Measurements from ENCODE around the gene PTCH2. TPM values are rescaled to one million over a fixed set of nuclear protein-coding genes. Genes with fewer than 3 reads are reported as not detected.
A peak's percentile ranks its signal among the peaks of the same experiment; 100 is the strongest.
"Not testable (repeated sequence)": the region's sequence is repeated elsewhere in the genome, so short reads cannot be mapped to it uniquely, and the experiment has no call there.

PTCH2 gene
- total RNA-seq, 2 experiments from 2014 or later, result 0.94 to 1.0 TPM

DNA sequence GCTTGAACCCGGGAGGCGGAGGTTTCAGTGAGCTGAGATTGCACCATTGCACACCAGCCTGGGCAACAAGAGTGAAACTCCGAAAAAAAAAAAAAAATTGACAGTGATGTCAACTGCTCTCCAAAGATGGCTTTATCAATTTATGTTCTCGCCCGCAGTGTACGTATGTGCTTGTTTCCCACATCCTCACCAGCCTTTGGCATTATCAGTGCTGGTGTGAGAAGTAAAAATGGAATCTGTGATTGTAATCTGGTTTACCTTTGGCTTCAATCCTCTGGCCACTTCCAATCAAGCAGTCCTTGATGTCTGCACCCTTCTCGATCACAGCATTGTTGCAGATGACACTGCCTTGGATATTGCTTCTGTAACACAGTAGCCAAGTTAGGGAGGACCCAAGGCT lies 14.4 kb upstream of the PTCH2 start:
- Mint-ChIP-seq H3K27me3 (ENCODE audit: low read depth) (no peaks in the 10 kb centered on the region), H3K9me3 (no peaks in the 10 kb centered on the region), H3K4me3 (no peak overlapping the region), H3K4me1 (ENCODE audit: low read depth) (no peaks in the 10 kb centered on the region), H3K36me3 (ENCODE audit: low read depth) (peaks cover 26% of the 10 kb centered on the region), H3K27ac (no peak overlapping the region)
- CTCF ChIA-PET, result no interaction called here
- no peak for DNase-seq
- intact Hi-C loops (cut with micrococcal nuclease), result no loop called here

DNA sequence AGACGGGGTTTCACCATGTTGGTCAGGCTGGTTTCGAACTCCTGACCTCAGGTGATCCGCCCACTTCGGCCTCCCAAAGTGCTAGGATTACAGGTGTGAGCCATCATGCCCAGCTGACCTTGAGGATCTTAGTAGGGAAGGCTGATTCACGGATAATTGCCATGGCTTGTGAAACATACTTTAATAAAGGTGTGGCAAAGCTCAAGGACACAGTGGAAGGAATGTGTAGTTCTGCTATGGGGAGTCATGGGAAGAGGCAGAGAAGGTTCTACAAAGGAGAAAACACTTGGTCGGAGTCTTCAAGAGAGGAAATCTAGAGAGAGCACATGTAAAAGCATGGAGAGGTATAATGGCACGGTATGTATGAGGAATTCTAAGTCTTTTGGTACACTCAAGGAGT lies 12.7 kb upstream of the PTCH2 start:
- Mint-ChIP-seq H3K36me3 (ENCODE audit: low read depth) (peaks cover 27% of the 10 kb centered on the region), H3K4me1 (ENCODE audit: low read depth) (no peaks in the 10 kb centered on the region), H3K27ac (no peak overlapping the region), H3K4me3 (no peak overlapping the region), H3K9me3 (no peaks in the 10 kb centered on the region), H3K27me3 (ENCODE audit: low read depth) (no peaks in the 10 kb centered on the region)
- intact Hi-C loops (cut with micrococcal nuclease), result no loop called here
- DNase-seq, result no peak
- CTCF ChIA-PET, result no interaction called here

DNA sequence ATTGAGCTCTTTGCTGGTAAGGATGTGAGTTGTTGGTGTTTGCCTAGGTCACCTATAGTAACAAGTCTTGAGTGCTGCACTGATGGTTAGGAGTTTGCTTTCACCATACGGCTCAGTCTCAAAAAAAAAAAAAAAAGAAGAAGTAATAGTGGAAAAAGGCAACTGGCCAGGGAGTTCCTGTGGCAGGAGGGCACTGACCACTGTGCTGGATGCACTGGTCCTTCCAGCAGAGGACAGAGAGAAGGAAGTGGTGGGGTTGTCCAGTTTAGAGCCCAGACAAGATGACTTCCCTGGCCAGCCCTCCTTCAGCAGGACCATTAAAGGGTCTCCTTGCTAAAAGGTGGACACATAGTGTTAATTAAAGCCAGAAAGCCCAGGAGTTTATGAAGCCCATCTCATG lies 11.9 kb upstream of the PTCH2 start:
- Mint-ChIP-seq H3K4me3 (no peak overlapping the region), H3K36me3 (ENCODE audit: low read depth) (peaks cover 35% of the 10 kb centered on the region), H3K27me3 (ENCODE audit: low read depth) (no peaks in the 10 kb centered on the region), H3K27ac (no peak overlapping the region), H3K9me3 (no peaks in the 10 kb centered on the region), H3K4me1 (ENCODE audit: low read depth) (peaks cover 4% of the 10 kb centered on the region)
- DNase-seq, result no peak
- CTCF ChIA-PET, result interaction anchor here (0.6 kb wide), 1 partner anchor 123 kb away, joined by 5 read pairs; no protein-coding TSS in a partner anchor
- intact Hi-C loops (cut with micrococcal nuclease), result no loop called here

DNA sequence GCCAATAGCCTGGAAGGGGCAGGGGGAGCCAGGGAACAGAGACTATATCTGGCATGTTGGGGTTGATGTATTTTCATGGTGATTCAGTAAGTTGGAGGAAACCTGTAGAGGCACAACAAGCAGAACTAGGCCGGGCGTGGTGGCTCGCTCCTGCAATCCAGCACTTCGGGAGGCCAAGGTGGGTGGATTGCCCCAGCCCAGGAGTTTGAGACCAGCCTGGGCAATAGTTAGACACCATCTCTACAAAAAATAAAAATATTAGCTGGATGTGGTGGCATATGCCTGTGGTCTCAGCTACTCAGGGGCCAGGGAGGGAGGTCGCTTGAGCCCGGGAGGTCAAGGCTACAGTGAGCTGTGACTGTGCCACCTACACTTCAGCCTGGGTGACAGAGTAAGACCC lies 10.1 kb upstream of the PTCH2 start:
- Mint-ChIP-seq H3K4me3 (no peak overlapping the region), H3K36me3 (ENCODE audit: low read depth) (peaks cover 46% of the 10 kb centered on the region), H3K9me3 (no peaks in the 10 kb centered on the region), H3K27ac (no peak overlapping the region), H3K27me3 (ENCODE audit: low read depth) (no peaks in the 10 kb centered on the region), H3K4me1 (ENCODE audit: low read depth) (peaks cover 14% of the 10 kb centered on the region)
- intact Hi-C loops (cut with micrococcal nuclease), result no loop called here
- DNase-seq, result no peak
- CTCF ChIA-PET, result interaction anchor here (0.6 kb wide), 1 partner anchor 739 kb away, joined by 3 read pairs; no protein-coding TSS in a partner anchor

DNA sequence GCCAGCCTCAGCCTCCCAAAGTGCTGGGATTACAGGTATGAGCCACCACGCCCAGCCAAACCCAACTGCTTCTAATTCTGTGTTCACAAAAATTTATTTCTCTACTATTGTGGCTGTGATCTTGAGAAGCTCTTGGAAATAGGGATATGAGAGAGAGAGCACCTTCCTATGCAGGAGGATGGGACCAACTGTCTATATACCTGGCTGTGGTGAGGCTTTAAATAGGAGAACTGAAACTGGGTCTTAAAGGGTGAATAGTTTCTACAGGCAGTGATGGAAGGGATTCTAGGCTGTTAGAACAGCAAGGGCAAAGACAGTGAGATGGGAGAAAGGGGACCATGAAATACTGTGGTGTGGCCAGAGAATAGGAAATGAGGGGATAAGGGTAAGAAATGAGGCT lies 8.3 kb upstream of the PTCH2 start:
- Mint-ChIP-seq H3K9me3 (no peaks in the 10 kb centered on the region), H3K4me3 (no peak overlapping the region), H3K27ac (no peak overlapping the region), H3K27me3 (ENCODE audit: low read depth) (no peaks in the 10 kb centered on the region), H3K36me3 (ENCODE audit: low read depth) (peaks cover 38% of the 10 kb centered on the region), H3K4me1 (ENCODE audit: low read depth) (peaks cover 14% of the 10 kb centered on the region)
- intact Hi-C loops (cut with micrococcal nuclease), result no loop called here
- DNase-seq, result no peak
- CTCF ChIA-PET, result no interaction called here

DNA sequence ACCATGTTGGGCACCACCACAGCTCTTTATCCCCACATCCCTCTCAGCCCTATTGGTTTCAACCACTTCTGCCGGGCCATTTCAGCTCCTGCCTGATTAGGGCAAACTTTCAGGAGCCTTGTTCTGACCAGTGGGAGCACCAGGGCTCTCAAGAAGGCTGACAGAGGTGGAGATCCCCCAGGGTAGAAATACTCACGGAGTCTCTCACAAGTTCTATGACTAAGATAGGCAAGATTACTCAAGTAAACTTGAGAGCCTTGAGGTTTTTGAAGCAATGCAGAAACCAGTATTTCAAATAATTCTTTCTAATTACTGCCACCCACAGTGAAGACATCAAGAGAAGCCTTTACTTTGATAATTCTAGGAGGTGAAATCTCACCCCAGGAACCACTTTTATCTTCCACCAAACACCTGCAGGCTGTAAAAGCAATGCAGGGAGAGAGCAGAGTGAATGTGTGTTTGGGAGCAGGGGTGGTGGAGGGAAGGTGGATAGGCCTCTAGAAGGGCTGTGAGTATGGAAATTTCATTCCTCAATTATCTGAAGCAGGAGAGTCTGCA lies 6.6 kb upstream of the PTCH2 start:
- DNase-seq, result peak; percentile 46
- Mint-ChIP-seq H3K4me1 (ENCODE audit: low read depth) (peaks cover 14% of the 10 kb centered on the region), H3K9me3 (peaks cover 2% of the 10 kb centered on the region), H3K27ac (peak overlapping the region; percentile 47), H3K4me3 (no peak overlapping the region), H3K27me3 (ENCODE audit: low read depth) (no peaks in the 10 kb centered on the region), H3K36me3 (ENCODE audit: low read depth) (peaks cover 40% of the 10 kb centered on the region)
- intact Hi-C loops (cut with micrococcal nuclease), result no loop called here
- CTCF ChIA-PET, result interaction anchor here (0.5 to 1.6 kb wide), 5 partner anchors 13 to 312 kb away, joined by 3 to 5 read pairs (median 4); no protein-coding TSS in a partner anchor

DNA sequence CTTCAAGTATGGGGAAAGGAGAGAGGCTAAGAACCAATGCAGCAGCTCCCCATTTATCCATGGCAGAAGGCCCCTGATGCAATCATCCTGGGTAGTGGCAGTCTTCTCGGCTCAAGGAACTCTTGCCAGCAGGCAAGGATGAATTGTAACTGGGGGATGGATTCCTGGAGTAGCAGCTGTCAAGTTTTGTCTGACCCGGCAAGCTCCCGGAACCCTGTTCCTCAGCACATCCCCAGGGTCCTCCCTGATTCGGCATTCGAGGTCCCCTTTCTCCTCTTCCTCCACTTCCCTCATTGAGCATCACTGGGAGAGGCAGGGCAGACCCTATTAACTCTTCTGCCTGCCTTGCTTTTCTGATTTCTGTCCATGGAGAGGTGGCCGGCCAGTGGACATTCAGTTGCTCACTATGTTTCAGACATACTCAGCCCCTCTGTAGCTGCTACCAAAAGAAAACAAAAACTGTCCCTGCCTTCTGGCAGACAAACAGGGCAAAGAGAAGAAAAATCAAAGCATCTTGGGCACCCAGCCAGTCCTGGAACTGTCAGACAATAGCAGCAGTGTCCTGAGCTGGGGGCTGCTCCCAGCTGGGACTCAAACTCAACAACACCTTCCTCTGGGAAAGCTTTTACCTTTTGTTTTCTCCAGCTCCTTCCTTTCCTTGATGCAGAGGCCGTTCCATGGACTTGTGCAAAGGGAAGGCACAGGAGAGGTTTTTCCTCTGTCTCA lies 5.6 kb upstream of the PTCH2 start:
- peaks cover 14% of the 10 kb centered on the region for H3K4me1 Mint-ChIP-seq (ENCODE audit: low read depth)
- peaks cover 39% of the 10 kb centered on the region for H3K36me3 Mint-ChIP-seq (ENCODE audit: low read depth)
- no peak for DNase-seq
- peaks cover 2% of the 10 kb centered on the region for H3K9me3 Mint-ChIP-seq
- H3K27me3 Mint-ChIP-seq (ENCODE audit: low read depth), result peaks cover 3% of the 10 kb centered on the region
- CTCF ChIA-PET, result interaction anchor here (0.6 to 1.2 kb wide), 3 partner anchors 12 to 34 kb away, joined by 4 to 7 read pairs (median 5); no protein-coding TSS in a partner anchor
- intact Hi-C loops (cut with micrococcal nuclease), result no loop called here
- no peak overlapping the region for H3K4me3 Mint-ChIP-seq
- peak overlapping the region; percentile 13 for H3K27ac Mint-ChIP-seq

DNA sequence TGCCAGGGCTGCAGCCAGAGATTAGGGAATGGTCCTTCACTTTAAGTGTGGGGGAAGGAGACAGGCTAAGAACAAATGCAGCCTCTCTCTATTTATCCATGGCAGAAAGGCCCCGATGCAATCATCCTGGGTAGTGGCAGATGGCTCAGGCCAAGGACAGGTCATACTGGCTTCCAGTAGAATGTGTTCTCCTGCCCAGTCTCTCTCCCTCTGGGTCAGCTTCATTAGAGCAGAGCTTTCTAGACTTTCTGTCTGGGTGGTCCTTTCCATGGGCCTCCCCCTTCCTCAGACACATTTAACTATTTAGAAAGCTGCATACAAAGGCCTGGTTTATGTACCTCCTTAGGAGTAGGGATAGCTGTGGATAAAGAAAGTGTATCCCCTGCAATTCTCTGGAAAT lies 4.8 kb upstream of the PTCH2 start:
- intact Hi-C loops (cut with micrococcal nuclease), result no loop called here
- Mint-ChIP-seq H3K4me1 (ENCODE audit: low read depth) (peaks cover 14% of the 10 kb centered on the region), H3K36me3 (ENCODE audit: low read depth) (peaks cover 33% of the 10 kb centered on the region), H3K4me3 (no peak overlapping the region), H3K9me3 (peaks cover 2% of the 10 kb centered on the region), H3K27me3 (ENCODE audit: low read depth) (peaks cover 3% of the 10 kb centered on the region), H3K27ac (no peak overlapping the region)
- CTCF ChIA-PET, result interaction anchor here (0.7 to 1.2 kb wide), 2 partner anchors 11 to 48 kb away, joined by 3 to 7 read pairs; partner anchors contain the start of gene PLK3
- no peak for DNase-seq

DNA sequence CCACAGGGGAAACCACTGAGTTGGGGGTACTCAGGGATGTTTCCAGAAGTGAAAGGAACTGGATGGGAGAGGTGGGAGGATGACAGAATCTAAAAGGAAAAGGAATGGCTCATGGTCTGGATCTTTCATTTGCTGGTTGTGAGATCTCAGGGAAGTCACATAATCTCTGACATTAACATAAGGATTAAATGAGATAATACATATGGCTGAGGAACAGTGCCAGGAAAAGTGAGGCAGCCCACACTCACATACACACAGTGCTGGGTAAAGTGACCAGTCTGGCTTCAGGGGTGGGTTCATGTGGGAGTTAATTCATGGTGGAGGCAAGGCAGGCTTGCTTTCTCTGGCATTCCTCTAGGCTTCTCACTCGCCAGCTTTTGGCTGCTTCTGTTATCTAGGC lies 3.9 kb upstream of the PTCH2 start:
- Mint-ChIP-seq H3K4me3 (no peak overlapping the region), H3K36me3 (ENCODE audit: low read depth) (peaks cover 31% of the 10 kb centered on the region), H3K27me3 (ENCODE audit: low read depth) (peaks cover 10% of the 10 kb centered on the region), H3K4me1 (ENCODE audit: low read depth) (peaks cover 19% of the 10 kb centered on the region), H3K27ac (no peak overlapping the region), H3K9me3 (peaks cover 2% of the 10 kb centered on the region)
- CTCF ChIA-PET, result no interaction called here
- intact Hi-C loops (cut with micrococcal nuclease), result no loop called here
- DNase-seq, result no peak

DNA sequence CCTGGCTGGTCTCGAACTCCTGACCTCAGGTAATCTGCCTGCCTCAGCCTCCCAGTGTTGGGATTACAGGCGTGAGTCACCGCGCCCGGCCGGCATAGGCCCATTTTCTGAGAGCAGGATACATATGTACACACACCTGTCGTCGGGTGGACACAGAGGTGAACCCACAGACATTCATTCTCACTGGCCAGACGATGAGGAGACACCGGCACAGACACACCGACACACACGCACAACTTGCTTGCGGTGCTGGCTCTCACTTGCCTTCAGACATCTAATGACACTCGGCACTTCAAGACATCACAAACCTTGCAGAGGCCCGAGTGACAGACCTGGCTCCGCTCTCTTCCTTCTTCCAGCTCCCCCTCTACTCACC lies 579 bp downstream of the PTCH2 start:
- intact Hi-C loops (cut with micrococcal nuclease), result no loop called here
- Mint-ChIP-seq H3K9me3 (peaks cover 2% of the 10 kb centered on the region), H3K4me1 (ENCODE audit: low read depth) (peaks cover 4% of the 10 kb centered on the region), H3K27me3 (ENCODE audit: low read depth) (peaks cover 28% of the 10 kb centered on the region), H3K4me3 (no peak overlapping the region), H3K27ac (no peak overlapping the region), H3K36me3 (ENCODE audit: low read depth) (peaks cover 9% of the 10 kb centered on the region)
- CTCF ChIA-PET, result no interaction called here
- no peak for DNase-seq

DNA sequence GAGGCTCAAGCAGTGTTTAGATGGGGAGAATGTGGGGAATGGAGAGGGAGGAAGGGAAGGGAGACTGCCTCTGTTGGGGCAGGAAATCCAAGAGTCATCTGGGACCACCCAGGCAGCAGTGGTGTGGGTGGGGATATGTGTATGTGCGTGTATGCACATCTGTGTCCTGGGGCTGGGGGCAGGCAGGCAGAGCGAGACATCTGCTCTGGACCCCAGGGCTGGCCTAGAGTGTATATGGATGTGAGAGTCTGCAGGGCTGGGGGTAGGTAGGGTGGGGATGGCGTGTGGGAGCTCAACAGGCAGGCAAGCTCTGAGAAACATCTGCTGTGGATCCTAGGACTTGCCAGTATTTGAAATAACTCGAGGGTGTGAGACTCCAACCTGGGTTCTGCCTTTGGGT lies 3.5 kb downstream of the PTCH2 start:
- H3K36me3 Mint-ChIP-seq (ENCODE audit: low read depth), result peaks cover 3% of the 10 kb centered on the region

DNA sequence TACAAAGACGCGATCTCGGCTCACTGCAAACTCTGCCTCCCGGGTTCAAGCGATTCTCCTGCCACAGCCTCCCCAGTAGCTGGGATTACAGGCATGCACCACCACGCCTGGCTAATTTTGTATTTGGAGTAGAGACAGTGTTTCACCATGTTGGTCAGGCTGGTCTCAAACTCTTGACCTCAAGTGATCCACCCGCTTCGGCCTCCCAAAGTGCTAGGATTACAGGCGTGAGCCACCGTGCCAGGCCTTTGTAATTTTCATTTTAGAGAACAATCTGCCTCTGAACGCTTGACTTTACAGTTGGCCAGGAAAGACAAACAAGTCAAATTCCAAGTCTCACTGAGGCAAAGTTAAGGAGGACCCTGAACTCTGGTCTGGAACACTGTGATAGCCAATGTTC lies 4.8 kb downstream of the PTCH2 start:
- H3K27ac Mint-ChIP-seq; H3K9me3 Mint-ChIP-seq; H3K36me3 Mint-ChIP-seq (ENCODE audit: low read depth); intact Hi-C loops (cut with micrococcal nuclease); H3K4me3 Mint-ChIP-seq; DNase-seq; H3K4me1 Mint-ChIP-seq (ENCODE audit: low read depth): not testable (repeated sequence)
- peaks cover 25% of the 10 kb centered on the region for H3K27me3 Mint-ChIP-seq (ENCODE audit: low read depth)
- CTCF ChIA-PET, result interaction anchor here (0.7 to 1.0 kb wide), 3 partner anchors 25 to 369 kb away, joined by 3 to 7 read pairs (median 6); no protein-coding TSS in a partner anchor

More for the DNA sequence above, 3.5 kb downstream of the PTCH2 start:
- CTCF ChIA-PET, result no interaction called here
- Mint-ChIP-seq H3K4me3 (no peak overlapping the region), H3K27ac (no peak overlapping the region), H3K9me3 (no peaks in the 10 kb centered on the region), H3K27me3 (ENCODE audit: low read depth) (peaks cover 28% of the 10 kb centered on the region), H3K4me1 (ENCODE audit: low read depth) (peaks cover 9% of the 10 kb centered on the region)
- intact Hi-C loops (cut with micrococcal nuclease), result no loop called here
- no peak for DNase-seq
